HG03354 (cell line): ENCODE measurements around the gene ATF6B.

ENCODE experiments used
- ATAC-seq: cut with Tn5 transposase; IDR thresholded peaks from one replicate; pipeline ENCODE4 v1.9.1; 2021; ENCODE audit warnings: mild to moderate bottlenecking; ENCODE audit not compliant: unreplicated experiment, poor library complexity, severe bottlenecking

ATF6B gene

DNA sequence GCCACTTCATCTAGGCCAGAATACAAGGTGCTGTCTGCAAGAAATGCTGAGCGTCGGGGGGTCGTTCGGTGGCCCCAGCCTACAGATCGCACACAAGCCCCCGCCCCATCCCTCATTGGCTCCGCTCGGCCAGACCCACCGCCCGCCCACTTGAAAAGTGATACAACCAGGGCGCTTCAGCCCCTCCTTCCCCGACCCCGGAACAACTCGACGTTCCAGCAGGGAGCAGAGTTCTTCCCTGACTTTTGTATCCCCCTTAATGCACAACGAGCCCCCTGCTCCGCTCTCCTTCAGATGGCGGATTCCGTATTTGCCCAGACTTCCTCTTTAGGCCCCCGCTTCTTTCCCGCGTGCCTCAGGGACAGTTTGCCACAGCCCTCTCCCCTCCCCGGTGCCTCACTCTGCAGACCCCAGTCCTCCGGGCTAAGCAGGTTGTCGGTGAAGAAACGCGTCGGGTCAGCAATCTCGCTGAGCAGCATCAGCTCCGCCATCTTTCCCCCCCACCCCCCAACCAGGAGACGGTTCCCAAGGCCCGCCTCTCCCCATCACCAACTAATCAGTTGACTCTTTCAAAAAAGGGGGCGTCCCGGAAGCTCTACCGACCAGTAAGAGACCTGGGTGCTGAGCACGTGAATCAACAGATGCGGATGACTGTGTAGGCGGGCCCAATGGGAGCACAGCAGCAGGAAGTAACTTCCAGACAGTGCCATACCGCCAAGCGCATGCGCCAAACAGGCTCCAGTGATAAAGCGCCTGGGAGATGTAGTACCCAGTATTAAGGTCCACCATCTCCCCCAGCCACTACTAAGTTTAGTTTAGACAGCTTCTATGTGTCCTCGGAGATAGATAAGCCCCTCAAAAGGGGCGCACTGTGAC, at the start of gene ATF6B:
Gene ATF6B, minus strand, starts transcription at position 530 of the 876 bp plus-strand sequence. Its CDS starts 39 bp downstream, at position 491.
- ATAC-seq: peak; percentile 83

DNA sequence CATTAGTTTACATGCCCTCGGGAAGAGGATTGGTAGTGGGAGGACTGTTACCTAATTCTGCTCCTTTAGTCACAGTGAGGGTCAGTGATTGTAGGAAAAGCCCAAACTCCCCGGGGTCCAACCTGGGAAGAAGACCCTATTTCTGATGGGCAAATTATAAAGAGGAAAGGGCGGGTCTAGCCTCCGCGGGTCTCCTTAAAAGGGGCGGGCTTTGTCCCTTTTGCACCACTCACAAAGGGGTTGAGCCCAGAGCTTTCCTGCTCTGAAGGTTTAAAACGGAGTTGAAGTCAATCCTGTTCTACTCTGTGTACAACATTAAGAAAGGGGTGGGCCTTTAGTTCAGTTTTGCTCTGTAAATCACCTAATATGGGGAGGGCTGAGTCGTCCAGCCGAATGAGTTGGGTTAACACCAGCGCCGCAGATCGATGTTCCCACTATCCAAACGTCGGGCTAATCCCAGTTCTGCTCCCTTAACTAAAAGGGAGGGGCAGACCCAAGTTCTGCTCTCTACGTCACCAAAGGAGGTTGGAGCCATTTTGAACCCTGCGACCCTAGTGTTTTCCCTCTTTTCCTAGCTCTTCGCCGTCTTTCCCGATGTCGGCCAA, 49.2 kb upstream of the ATF6B start:
- peak; percentile 11 for ATAC-seq

DNA sequence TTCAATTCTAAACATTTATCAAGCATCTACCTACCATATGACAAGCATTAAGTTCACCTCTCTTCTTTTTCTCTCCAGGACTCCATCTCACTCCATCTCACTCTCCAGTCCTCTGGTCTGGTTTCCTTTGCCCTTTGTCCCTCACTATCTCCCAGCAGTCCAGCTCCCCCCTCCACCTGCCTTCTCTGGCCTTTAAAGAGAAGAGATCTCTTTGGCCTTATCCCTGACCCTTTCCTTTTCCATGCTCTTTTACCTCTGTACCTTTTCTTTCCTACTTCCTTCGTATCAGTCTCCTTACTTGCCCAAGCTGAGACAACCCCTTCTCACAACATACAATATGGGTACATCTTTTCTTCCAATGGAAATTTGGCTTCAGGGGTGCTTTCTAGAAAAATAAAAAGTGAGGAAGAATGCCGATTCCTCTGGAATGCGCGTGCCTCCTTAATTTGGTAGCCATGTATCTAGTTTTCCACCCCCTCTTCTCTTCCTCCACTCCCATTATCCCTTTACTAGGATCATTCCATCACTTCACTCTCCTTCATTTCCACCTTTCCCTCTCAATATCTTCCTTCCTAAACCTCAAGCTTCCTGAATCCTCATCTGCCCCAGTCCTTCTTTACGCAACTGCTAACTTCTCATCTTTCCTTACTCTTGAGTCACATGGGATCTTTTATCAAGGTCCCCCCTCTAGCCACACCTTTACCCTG, 48.6 kb upstream of the ATF6B start:
- no peak for ATAC-seq

- peak; percentile 47 for ATAC-seq
These were observed 47.8 kb upstream of the ATF6B start, which contains the start of gene AGPAT1 for GRCh38 chr6:32175711-32176475. TSS of gene AGPAT1 (minus strand) at chr6:32176084. CDS start at chr6:32171496, 4,588 bp downstream.

- no peak for ATAC-seq
These were observed 47.3 kb upstream of the ATF6B start for GRCh38 chr6:32175322-32175710.

DNA sequence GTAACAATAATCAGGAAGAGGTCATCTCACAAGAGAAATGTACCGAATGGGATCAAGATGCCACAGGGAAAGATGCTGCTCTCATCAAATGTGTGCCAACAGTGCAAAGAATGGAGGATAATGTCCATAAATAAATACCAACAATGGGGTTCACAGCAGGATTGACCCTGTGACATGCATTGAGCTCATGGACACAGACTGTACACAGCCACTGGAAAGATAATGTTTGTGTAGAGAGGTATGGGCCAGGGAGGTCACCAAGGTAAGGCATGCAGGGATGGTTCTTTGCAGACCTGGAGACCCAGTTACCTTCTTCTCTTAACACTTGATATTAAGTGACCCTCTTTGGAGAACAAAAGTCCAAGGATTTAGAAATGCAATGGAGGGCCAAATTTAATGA, 46.4 kb upstream of the ATF6B start:
- no peak for ATAC-seq

- no peak for ATAC-seq
These were observed 45.1 kb upstream of the ATF6B start for GRCh38 chr6:32173051-32173727.

DNA sequence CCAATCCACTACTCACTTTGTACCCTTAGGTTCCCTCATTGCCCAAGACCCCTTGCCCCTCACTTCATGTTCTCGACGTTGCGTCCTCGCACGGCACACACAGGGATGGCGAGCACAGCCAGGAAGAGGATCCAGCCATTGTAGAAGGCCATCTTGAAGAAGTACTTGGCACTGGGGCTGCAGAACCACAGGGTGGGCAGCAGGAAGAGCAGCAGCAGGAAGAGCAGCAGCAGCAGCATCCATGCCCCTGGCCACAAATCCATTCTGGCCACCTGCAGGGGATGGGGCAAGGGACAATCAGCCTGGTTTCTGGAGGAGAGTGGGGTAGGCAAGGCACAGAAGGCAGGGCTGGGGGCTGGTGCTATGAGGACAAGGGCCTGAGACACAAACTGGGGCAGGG, 43.2 kb upstream of the ATF6B start:
- no peak for ATAC-seq

DNA sequence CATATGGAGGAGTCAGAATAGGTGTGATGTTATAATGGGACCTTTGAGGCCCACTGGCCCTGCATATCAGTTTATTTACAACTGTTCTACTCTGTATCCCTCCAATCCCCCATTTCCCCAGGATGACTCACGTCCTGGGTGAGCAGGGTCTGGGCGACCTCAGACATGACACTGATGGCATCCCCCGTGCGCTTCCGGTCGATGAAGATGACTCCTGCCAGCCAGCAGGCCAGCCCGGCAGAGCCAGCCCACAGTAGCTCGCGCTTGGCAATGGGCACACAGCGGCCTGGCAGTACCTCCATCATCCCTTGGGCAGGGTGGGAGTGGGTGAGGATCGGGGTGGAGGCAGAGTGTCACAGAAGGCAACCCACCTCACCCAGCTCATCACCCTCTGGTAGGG, 42.2 kb upstream of the ATF6B start:
- no peak for ATAC-seq

DNA sequence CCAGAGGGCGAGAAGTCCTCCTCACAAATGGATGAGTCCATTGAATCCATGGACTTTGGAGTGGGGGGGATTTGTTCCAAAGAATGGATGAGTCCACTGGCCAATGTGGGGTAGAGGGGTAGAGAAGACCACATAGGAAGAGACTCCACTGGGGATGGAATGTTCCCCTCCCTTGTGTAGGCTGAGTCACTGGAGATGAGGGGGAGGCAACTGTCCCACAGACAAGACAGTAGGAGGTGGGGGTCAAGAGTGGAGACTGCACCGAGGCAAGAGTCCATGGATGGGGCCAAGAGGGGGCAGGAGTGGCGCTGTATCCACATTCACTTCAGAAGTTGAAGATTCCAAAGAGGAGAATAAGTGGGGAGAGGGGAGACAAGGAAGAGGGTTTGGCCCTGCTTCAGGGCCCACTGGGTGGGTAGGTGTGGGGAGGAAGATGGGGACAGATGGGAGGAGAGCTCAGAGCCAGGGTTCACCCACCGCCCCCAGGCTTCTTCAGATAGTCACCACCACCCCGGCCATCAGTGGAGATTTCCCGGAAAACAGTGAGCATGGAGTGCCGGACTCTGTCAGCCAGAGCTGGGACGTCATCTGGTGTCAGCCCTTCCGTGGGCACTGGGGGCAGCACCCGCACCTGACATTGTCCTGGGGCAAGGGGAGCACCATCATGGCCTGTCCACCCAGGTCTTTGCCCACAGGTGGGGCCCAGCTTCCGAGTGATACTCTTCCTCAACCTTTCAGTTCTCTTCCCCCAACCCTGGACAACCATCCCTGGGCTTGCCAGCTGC, 41.0 kb upstream of the ATF6B start:
- ATAC-seq: no peak

- no peak for ATAC-seq
These were observed 40.3 kb upstream of the ATF6B start for GRCh38 chr6:32168350-32168749.

- ATAC-seq: no peak
These were observed 39.8 kb upstream of the ATF6B start for GRCh38 chr6:32167761-32168262.

- ATAC-seq: no peak
These were observed 39.2 kb upstream of the ATF6B start for GRCh38 chr6:32167154-32167760.

DNA sequence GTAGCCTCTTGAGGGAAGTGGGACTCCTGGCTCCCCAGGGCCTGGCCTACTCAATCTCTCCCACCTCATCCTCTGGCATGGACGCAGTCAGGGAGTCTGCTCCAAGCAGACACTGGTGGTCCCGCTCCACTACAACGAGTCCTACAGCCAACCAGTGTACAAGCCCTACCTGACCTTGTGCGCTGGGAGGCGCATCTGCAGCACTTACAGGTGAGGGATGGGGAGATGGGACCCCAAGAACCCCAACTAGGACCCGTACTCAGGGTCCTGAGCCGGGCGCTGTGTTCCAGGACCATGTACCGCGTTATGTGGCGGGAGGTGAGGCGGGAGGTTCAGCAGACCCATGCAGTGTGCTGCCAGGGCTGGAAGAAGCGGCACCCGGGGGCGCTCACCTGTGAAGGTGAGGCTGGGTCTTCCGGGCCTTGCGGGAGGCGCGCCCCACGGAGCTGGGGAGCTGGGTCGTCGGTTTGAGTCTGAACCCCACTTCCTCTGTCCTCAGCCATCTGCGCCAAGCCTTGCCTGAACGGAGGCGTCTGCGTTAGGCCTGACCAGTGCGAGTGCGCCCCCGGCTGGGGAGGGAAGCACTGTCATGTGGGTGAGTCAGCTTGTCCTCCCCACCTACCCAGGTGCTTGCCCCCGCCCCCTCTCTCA, 38.5 kb upstream of the ATF6B start:
- no peak for ATAC-seq

DNA sequence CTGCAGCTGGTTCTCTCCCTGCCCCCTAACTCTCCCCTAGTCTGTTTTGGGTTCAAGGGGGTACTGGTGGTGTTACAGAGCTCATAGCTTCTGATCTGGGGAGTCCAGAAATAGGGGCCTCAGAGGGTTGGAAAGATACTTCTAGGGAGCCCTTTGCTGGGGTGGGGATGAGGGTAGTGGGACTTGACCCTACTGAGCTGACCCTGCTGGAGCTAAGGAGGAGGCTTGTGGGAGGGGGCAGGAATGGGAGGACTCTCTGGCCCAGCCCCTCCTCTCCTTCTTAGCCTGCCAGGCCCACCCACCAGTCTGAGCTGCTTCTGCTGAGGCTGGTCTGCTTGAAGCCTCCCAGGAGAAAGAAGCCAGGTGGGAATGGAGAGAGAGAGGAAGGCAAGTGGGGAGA, 36.2 kb upstream of the ATF6B start, which contains the start of gene EGFL8:
Gene EGFL8, plus strand, starts transcription at position 301 of the 400 bp plus-strand sequence. CDS start 1,571 bp downstream, outside the sequence.
- ATAC-seq: no peak

- ATAC-seq: no peak
These were observed 35.7 kb upstream of the ATF6B start for GRCh38 chr6:32163559-32164258.

DNA sequence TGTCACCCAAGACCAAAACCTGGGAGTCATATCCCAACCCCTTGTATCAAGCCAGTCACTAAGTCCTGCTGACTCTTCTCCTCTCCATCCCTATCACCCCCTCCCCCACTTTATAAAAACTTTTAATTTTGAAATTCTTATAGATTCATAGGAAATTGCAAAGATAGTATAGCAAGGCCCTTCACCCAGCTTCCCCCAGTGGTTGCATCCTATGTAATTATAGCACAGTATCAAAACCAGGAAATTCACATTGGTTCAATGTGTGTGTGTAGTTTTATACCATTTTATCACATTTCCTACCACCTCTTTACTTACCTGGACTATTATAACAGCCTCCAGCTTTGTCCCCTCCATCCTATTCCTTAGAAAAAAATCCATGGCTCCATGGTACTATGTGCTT, 30.0 kb upstream of the ATF6B start:
- ATAC-seq: no peak
